Measurements from ENCODE around the gene SAYSD1.

Gene SAYSD1

DNA sequence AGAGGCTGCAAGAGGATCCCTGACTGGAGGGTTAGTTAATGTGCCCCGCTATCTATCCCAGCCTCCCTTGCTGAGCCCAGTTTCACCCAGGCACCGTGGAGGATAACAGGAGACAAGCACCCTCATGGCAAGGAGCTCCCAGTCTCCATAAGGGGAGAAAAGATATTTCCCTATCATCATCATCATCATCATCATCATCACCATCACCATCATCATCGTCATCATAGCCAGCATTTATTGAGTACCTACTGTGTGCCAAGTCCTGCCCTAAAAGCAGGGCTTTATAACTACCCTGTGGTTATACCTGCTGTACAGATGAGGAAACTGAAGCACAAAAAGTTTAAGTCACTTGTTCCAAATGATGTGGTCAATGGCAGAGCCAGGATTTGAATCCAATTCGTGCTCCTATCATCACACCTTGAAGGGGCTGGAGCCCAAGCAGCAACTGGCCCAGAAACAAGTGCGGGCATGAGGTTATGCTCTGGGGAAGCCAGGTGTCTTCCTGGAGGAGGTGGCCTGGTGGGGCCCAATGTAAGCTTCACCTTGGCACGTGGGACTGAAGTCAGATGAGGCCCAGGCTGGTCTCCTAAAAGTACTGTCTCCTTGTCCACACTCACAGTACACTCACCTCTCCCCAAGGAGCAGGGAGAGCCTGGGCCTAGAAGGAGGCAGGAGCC is 56.4 kb downstream of the SAYSD1 start:
- no peak for DNase-seq (ENCODE audit: low read depth in 2 of 2, low spot score in 1 of 2)

DNA sequence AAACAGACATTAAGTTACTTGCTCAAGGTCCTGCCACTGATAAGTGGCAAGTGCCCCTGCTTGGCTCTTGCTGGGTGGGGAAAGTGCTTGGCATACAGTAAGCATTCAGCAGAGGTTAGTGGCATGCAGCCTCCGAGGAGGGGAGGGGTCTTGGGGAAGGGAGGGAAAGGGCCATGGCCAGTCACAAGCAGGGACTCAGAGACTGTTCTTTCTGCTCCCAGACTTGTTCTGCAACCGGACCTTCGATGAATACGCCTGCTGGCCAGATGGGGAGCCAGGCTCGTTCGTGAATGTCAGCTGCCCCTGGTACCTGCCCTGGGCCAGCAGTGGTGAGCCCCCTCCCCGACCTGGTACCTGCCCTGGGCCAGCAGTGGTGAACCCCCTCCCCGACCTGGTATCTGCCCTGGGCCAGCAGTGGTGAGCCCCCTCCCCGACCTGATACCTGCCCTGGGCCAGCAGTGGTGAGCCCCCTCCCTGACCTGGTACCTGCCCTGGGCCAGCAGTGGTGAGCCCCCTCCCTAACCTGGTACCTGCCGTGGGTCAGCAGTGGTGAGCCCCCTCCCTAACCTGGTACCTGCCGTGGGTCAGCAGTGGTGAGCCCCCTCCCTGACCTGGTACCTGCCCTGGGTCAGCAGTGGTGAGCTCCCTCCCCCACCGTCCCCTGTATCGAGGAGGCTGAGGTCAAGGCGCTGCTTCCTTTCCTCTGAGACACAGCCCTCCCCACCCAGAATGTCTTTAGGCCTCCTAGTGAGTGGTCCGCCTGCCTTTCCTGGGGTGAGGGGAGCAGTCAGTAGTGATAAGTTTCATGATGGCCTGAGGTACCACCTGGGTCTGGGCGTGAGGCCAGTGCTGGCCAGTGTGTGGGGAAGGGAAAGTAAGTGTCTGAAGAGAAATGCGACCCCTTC is 57.5 kb downstream of the SAYSD1 start:
- DNase-seq (ENCODE audit: low read depth in 2 of 2, low spot score in 1 of 2) = no peak

DNA sequence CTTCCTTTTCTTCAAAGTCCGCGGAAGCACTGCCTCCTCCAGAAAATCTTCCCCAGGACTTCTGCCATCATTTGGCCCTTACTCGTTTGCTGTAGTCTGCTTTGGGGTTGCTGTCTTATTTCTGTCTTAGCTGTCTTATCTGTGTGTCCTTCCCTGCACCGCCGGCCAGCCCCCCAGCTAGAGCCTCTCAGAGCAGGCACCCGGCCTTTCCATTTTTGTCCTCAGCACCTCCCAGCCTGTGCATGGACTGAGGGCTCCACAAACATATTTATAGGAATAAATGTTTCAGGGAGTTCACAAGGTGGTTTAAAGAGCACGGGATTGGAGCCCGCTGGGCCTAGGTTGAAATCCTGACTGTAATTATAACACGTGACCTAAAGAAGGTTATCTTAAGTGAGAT is 58.3 kb downstream of the SAYSD1 start:
- no peak for DNase-seq (ENCODE audit: low read depth in 2 of 2, low spot score in 1 of 2)

- no peak for DNase-seq (ENCODE audit: low read depth in 2 of 2, low spot score in 1 of 2)
Observed at GRCh38 chr6:39056191-39056590, 58.8 kb downstream of the SAYSD1 start.

DNA sequence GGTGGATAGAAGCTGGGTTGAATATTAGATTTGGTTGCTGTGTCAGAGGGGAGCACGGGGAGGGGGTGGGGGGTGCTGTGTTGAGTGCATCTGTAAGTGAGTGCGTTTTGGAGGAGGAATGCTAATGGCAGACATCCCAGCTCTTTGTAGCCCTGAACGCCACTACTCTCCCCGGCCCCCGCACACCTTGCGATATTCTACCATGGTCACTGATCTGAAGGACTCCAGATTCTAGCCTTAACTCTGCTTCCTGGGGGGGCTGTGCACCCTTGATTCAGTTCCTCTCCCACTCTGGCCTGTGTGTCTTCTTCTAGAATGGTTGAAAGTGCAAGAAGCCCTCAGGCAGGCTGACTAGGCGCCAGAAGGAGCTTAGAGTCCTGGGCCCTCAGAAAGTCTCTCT is 59.3 kb downstream of the SAYSD1 start:
- DNase-seq (ENCODE audit: low read depth in 2 of 2, low spot score in 1 of 2) = no peak

DNA sequence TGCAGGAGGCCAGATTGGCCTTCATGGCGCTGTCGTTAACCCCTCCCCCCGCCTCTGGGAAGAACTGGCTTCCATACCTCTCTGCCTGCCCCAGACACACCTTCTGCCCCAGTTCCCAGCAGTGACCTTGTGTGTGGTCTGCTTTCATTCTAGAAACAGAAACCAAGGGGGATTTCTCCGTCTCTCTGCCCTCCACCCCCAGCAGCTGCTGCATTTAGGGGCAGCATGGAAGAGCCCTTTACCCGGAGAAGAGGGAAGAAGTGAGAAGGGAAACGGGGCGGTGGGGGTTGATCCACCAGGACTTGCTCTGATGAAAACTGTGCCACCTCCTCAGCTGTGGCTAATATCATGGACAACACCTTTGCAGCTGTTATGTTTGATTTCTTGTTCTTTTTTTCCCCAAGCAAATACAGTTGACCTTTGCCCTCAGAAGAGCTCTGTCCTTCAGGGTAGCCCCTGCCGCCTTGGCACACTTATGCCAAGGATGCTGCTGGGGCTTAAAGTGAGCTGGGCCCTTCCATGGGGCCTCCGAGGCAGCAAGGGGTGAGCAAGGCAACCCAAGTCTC is 60.3 kb downstream of the SAYSD1 start:
- no peak for DNase-seq (ENCODE audit: low read depth in 2 of 2, low spot score in 1 of 2)
